ENCODE data around the gene ACR.

ACR gene

DNA sequence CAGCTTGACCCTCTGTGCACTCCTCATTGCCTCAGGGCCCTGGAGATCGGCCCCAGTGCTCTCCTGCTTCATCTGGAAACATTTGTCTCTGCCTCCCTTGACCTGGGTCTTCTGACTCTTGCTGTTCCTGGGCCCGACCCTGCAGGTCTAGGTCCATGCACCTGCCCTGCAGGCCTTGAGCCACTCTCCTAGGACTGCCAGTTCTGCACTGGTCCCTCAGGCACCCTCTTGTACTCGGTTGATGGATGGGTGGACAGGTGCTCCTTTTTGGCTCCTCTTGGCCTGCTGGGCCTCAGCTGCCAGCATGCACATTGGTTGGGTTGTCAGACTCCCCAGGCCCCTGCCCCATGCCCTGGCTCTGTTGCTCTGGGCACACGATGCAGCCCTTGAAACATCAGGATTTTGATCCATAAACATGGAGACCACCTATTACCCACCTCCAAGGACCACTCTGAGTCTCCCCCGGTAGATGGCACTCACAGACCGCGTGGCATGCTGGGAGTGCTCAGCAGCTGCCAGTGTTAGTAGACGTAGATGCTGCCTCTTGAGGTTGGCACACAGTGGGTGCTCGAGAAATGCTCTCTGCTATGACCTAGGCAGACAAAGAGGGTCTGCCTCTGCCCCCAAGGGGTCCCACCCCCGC lies 20.2 kb upstream of the ACR start:
- no peak for DNase-seq (ENCODE audit: low read depth in 2 of 2)

DNA sequence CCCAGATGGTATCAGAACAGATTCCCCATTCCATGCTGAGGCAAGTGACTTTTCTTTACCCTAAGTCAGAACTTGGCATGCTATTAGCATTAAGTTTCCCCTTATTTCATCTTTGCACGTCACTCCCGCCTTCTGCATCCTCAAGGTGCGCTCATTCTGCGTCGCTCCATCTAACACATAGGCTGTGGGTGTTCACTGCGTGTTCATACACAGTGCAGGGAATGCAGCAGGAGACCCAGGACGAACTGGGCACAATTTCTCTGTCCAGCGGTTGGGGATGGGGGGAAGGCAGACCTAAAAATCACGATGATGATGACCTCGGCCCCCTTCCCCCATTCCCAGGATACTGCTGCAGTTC lies 19.7 kb upstream of the ACR start:
- DNase-seq (ENCODE audit: low read depth in 2 of 2): no peak

DNA sequence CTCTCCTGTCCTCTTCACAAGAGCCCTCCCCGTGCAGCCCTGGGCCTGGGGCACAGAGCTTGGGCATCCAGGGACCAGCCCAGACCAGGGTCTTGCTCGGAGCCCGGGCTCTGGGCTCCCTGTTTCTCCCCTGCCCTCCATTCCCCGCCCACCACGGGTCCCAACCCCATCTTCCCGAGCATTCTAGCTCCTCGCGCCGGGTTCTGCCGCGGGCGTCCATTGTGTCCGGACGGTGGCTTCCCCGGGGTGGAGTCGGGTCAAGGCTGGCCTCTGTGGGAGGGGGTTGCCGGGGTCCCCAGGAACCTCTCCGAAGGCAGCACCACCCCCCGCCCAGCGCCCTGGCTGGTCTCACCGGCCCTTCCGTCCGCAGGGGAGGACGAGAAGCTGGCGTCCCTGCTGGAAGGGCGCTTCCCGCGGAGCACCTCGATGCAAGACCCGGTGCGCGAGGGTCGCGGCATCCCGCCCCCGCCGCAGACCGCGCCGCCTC lies 18.1 kb upstream of the ACR start:
- no peak for DNase-seq (ENCODE audit: low read depth in 2 of 2)

DNA sequence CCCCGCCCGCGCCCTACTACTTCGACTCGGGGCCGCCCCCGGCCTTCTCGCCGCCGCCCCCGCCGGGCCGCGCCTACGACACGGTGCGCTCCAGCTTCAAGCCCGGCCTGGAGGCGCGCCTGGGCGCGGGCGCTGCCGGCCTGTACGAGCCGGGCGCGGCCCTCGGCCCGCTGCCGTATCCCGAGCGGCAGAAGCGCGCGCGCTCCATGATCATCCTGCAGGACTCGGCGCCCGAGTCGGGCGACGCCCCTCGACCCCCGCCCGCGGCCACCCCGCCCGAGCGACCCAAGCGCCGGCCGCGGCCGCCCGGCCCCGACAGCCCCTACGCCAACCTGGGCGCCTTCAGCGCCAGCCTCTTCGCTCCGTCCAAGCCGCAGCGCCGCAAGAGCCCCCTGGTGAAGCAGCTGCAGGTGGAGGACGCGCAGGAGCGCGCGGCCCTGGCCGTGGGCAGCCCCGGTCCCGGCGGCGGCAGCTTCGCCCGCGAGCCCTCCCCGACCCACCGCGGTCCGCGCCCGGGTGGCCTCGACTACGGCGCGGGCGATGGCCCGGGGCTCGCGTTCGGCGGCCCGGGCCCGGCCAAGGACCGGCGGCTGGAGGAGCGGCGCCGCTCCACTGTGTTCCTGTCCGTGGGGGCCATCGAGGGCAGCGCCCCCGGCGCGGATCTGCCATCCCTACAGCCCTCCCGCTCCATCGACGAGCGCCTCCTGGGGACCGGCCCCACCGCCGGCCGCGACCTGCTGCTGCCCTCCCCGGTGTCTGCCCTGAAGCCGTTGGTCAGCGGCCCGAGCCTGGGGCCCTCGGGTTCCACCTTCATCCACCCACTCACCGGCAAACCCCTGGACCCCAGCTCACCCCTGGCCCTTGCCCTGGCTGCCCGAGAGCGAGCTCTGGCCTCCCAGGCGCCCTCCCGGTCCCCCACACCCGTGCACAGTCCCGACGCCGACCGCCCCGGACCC lies 17.4 kb upstream of the ACR start:
- no peak for DNase-seq (ENCODE audit: low read depth in 2 of 2)

DNA sequence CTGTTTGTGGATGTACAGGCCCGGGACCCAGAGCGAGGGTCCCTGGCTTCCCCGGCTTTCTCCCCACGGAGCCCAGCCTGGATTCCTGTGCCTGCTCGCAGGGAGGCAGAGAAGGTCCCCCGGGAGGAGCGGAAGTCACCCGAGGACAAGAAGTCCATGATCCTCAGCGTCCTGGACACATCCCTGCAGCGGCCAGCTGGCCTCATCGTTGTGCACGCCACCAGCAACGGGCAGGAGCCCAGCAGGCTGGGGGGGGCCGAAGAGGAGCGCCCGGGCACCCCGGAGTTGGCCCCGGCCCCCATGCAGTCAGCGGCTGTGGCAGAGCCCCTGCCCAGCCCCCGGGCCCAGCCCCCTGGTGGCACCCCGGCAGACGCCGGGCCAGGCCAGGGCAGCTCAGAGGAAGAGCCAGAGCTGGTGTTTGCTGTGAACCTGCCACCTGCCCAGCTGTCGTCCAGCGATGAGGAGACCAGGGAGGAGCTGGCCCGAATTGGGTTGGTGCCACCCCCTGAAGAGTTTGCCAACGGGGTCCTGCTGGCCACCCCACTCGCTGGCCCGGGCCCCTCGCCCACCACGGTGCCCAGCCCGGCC lies 16.7 kb upstream of the ACR start:
- DNase-seq (ENCODE audit: low read depth in 2 of 2): no peak

DNA sequence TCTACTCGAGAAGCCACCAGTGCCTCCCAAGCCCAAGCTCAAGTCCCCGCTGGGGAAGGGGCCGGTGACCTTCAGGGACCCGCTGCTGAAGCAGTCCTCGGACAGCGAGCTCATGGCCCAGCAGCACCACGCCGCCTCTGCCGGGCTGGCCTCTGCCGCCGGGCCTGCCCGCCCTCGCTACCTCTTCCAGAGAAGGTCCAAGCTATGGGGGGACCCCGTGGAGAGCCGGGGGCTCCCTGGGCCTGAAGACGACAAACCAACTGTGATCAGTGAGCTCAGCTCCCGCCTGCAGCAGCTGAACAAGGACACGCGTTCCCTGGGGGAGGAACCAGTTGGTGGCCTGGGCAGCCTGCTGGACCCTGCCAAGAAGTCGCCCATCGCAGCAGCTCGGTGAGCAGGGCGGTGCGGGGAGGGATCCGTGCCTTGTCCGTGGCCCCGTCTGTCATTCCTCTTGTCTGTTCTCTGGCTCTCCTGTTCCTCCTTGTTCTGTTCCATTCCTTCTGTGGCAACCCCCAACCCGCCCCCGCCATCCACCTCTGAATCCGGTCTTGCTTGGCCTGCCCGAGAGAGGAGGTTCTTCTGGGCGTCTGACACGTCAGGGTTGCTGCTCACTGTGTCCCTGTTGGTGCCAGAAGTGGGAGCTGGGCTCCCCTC lies 15.8 kb upstream of the ACR start:
- DNase-seq (ENCODE audit: low read depth in 2 of 2): no peak

DNA sequence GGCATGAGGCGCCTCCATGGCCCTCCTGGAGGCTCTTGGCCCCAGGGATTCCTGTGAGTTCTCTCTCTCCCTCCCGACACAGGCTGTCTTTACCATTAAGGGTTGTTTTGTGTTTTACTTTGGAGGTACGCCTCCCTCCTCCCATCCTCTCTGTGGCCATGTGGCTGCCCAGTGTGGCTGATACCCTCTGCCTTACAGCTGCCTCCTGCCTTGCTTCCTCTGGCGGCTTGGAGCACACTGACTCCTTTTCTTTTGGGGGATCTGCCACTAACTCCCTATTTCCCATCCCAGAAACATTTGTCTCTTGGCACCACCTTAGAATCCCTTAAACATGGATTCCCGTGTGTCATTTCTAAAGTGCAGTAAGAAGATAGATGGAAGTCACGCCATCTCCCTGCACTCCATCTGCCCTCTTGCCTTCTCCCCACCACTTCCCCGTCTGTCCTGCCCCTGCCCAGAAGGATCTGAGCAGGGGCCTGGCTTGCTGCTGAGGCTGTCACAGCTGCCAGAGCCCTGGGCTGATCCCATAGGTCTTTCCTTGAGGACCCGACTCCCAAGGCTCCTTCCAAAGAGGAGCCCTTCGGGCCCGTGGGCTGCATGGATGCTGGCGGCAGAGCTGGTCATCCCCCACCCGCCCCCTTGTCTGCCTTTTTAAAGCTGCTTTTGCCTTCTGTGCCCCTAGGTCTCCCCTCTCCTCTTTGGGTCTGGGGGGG lies 15.1 kb upstream of the ACR start:
- DNase-seq (ENCODE audit: low read depth in 2 of 2): no peak

DNA sequence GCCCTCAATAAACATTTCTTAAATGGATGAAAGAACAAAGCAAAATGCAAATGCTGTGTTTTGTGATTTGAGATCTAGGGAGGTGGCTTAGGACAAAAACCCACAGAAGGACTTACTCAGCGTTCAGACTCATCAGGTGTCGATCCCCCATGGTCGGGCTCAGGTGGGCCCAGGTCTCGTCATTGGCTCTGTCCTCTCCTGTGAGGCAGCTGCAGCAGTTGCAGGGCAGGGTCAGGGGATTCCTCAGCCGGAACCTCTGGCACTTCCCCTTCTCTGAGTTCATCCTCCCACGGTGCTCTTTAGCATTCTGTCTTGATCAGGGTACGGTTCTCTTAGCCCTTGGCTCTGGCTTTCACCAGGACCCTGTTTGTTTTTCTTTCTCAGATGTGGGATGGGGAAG lies 14.0 kb upstream of the ACR start:
- DNase-seq (ENCODE audit: low read depth in 2 of 2): no peak

DNA sequence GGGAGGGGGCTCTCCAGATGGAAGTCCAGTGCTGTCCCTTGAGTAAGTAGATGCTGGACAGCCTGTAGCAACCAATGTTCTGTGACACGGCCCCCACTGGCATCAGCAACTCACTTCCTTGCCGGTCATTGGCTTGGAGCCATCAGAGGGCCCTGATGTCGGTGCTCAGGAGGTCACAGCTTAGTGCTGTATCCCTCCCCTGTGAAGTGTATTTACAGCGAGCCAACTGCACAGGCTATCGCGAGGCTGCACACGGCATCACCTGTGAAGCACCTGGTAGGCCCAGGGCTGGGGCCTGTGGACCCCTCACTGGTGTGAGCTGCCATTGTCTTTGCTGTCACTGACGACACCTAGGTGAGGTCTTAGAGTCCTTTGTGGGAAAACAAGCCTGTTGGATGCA lies 13.4 kb upstream of the ACR start:
- no peak for DNase-seq (ENCODE audit: low read depth in 2 of 2)

DNA sequence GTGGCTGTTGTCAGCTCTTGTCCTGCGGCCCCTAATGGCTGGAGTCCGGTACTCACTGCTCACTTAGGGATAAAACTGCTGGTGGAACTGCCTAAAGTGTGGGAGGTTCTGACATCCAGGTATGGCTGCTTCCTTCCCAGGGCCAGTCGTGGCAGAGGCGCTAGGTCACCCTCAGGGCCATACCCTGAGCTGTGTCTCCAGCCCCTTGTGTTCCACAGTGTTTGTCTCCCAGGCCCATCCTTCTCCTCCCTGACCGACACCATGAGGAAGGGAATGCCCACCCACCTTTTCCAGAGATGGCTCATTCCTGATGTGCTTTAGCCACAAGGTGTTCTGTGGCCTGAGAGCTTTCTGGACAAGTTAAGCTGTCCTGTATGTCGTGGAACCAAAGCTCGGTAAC lies 12.4 kb upstream of the ACR start:
- no peak for DNase-seq (ENCODE audit: low read depth in 2 of 2)

DNA sequence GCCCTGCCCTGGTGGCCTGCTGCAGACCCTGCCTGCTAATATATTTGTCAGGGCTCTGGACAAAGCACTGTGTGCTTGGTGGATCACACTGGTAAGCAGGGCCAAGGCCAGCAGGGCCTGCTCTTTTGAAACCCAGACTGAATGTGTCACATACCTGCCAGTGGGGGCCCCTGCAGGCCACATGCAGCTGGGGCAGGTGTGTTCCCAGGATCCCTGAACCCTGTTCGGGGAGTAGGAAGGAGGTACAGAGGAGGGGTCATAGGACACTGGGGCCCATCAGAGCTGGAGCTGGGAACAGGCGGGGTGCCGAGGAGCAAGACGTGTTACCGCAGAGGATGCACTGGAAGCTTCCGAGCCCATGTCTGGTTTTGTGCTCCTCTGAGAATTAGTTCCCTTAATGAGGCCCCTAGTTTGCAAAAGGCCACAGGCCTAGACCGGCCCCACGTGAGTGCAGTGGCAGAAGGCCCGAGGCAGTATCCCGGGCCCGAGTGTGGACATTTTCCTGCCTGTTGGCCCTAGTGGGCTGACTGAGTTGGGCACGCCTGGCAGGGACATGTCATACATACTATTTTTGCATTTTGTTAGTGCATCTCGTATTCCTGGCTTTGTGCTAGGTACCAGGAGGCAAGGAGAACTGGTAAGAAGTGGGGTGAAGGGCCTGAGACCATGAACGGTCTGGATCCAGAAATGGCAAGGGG lies 11.2 kb upstream of the ACR start:
- DNase-seq (ENCODE audit: low read depth in 2 of 2): no peak

DNA sequence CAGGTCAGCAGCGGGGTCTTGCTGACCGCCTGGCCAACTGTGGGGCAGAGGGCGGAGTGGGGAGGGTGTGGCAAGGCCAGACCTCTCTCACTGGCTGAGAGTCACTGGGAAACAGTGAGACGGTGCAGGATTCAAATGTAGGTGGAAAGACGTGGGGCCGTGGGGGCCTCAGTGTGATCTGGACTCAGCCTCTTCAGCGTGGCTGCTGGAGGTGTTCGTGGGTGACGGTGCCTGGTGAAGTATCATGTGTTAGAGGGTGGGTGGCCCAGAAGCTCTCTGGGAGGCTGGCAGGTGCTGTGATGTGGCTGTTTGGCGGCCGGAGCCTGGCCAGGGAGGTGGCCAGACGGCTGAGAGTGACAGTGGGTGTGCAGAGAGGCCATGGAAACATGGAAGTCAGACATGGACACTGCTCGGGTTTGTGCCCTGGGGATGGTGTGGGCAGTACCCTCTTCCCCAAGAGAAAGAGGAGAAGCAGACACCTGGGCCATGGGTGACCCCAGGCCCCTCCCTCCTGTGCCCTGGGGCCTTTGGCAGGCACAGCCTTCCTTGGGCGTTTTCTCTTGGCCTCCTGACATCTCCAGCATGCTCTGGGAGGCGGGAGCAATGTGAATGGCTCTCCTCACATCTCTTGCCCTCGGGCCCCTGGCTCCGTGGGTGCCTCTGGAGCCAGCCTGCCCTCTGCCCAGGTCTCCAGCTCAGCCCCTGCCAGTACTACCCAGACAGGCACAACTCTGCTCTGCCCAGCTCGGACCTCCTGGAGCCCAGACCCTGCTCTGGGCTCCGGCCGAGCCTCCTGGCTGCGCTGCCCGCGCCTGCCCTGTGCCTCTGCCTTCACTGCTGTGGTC lies 10.1 kb upstream of the ACR start:
- no peak for DNase-seq (ENCODE audit: low read depth in 2 of 2)

DNA sequence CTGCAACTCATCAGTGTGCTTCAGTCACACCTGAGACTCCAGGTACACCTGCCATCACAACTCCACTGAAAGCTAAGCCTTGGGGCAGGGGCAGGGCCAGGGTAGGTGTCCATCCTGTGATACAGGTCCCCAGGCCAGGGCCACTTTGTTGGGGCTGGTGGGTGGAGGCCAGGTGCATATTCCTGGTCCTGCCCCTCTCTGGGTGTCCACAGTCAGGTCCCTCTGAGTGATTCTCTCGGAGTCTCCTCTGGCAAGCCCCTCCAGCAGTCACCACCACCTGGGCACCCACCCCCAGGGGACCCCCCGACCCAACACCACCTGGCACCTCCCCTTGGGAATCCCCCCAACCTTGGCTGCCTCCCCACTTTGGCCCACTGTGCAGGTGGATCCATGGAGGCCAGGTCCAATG lies 9.5 kb upstream of the ACR start:
- no peak for DNase-seq (ENCODE audit: low read depth in 2 of 2)

DNA sequence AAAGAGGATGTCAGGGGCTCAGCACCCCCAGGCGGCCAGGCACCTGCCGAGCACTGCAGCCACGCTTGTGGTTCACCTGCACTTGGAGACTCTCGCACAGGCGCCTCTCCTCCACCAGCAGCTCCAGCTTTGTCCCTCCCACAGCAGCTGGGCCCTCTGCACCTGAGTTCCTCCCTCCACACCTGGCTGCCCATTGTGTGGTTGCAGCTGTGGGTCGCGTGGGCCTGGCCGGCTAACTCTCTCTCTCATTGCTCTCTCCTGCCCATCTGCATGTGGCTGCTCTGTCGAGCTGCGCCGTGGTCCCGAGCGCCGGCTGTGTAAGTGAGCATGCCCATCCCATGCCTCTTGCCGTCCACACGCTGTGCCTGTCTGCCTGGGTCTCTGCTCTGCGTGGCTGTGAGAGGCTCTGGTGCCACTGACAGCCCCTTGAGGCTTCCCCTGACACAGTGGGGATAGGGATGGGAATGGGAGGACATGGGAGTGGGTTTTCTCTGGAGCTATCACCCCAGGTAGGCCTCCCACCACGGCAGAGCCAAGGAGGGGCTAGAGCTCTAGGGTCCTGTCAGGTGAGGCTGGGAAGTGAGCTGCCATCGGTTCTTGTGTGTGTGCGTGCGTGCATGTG lies 8.5 kb upstream of the ACR start:
- no peak for DNase-seq (ENCODE audit: low read depth in 2 of 2)

DNA sequence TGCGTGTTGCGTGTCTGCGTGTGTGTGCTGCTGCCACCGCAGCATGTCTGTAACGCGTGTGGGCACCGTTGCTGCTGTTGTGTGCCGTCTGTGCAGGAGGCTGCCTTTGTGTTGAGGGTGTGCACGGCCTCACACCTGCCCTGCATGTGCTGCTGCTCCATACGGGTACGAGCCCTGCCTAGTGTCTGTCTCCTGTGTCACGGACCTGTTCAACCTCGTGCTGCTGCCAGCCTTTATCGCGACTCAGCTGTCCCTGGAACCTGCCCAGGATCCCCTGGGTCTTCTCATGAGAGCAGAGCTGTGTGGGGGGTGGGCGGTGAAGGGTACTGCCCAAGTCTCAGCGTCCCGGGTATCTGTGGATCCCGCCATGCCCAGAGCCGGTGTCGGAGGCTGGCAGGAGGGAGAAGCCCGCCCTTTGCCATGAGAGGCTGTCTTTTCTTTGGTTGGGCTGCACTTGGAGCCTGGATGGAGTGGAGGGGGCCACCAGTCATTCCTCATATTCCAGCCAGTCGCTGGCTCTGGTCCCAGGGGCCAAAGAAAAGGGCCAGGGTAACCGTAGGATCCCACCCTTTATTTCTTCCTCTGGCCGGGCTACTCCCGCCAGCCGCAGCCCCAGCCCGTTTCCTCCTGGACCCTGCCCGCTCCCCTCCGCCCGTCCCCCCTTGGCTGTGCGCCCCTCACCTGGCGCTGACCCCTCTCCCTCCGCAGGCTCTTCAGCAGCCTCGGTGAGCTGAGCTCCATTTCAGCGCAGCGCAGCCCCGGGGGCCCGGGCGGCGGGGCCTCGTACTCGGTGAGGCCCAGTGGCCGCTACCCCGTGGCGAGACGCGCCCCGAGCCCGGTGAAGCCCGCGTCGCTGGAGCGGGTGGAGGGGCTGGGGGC lies 7.8 kb upstream of the ACR start:
- no peak for DNase-seq (ENCODE audit: low read depth in 2 of 2)

DNA sequence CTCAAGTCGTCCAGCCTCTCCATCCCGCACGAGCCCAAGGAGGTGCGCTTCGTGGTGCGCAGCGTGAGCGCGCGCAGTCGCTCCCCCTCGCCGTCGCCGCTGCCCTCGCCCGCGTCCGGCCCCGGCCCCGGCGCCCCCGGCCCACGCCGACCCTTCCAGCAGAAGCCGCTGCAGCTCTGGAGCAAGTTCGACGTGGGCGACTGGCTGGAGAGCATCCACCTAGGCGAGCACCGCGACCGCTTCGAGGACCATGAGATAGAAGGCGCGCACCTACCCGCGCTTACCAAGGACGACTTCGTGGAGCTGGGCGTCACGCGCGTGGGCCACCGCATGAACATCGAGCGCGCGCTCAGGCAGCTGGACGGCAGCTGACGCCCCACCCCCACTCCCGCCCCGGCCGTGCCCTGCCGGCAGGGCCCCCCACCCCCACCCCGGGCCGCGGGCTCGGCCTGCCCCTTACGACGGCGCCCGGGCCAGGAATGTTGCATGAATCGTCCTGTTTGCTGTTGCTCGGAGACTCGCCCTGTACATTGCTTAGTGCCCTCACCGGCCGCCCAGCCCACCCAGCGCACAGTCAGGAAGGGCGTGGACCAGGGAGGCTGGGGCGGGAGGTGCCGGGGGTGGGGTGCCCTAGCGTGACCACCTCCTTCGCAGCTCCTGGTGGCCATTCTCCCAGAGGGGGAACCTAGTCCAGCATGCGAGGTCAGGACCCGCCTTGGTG lies 6.9 kb upstream of the ACR start:
- no peak for DNase-seq (ENCODE audit: low read depth in 2 of 2)

DNA sequence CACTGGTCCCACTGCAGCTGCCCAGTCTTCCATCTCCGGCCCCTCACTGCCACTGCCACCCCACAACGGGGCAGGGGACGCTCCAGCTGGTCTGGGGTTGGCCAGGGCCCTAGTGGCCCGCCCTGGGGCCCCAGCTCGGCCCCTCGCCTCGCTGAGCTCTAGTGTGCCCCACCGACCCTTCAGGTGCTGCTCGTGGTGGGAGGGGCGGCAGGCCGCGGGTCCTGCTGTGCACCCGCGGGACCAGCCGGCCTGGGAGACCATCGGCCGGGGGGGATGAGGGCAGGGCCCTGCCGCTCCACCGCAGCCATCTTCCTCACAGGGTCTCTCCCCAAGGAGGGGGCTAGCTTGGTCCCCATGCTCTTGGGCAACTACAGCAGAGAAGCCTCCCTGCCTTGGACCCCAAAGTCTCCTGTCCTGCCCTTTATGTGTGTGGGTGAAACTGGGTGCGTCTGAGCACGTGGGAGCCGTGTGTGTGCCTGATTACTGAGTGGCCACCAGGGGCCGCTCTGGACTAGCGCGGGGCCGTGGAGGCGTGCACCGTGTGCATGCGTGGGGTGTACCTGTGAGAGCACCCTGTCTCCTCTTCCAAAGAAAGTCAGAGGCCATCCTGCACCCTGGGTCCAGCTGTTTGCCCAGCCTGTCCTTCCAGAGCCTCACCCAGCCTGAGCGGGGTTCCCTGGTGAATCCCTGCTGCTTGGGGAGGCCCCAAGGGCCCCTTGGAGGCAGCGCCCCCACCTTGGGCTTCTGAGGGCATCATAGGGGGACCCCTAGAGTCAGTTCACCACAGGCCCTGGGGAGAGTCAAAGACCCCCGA lies 6.0 kb upstream of the ACR start:
- peak in 1 of 2 experiments; percentile 0 for DNase-seq (ENCODE audit: low read depth in 2 of 2)
